Activated CD8-positive, alpha-beta T cell treated with anti-CD3 and anti-CD28 coated beads for 36 hours (primary cell): ENCODE results near the gene CSRNP3. TPM values are rescaled to one million over a fixed set of nuclear protein-coding genes. Genes with fewer than 3 reads are reported as not detected.

Experiments used
- ATAC-seq: fragments of 200-7000 bp; cut with Tn5 transposase; one replicate; pipeline ENCODE4 v1.10.0; 2021; ENCODE audit warnings: mild to moderate bottlenecking, moderate library complexity
- CTCF ChIA-PET: fragments of 350-600 bp; sonication (Branson Sonifier 250); formaldehyde crosslinking; loops from one replicate; lab custom pipeline; 2021; ENCODE audit warnings: antibody characterized with exemption; lab: Charles Lee
- POLR2A ChIA-PET: fragments of 350-600 bp; sonication (Branson Sonifier 250); formaldehyde crosslinking; loops from one replicate; lab custom pipeline; 2021; ENCODE audit warnings: antibody characterized with exemption; lab: Charles Lee
- DNase-seq: peaks from one replicate; pipeline ENCODE4 v3.0.0-alpha.2; 2020
- H3K27ac Mint-ChIP-seq: one replicate; pipeline ENCODE4 v1.8.0; 2021; ENCODE audit warnings: mild to moderate bottlenecking, mixed read lengths
- H3K27me3 Mint-ChIP-seq: one replicate; pipeline ENCODE4 v1.8.0; 2021; ENCODE audit warnings: mixed read lengths
- H3K36me3 Mint-ChIP-seq: one replicate; pipeline ENCODE4 v1.8.0; 2021; ENCODE audit warnings: low read depth, mixed read lengths
- H3K4me1 Mint-ChIP-seq: one replicate; pipeline ENCODE4 v1.8.0; 2021; ENCODE audit warnings: low read depth, mixed read lengths
- H3K4me3 Mint-ChIP-seq: one replicate; pipeline ENCODE4 v1.8.0; 2021; ENCODE audit warnings: mild to moderate bottlenecking, moderate library complexity, mixed read lengths
- H3K9me3 Mint-ChIP-seq: one replicate; pipeline ENCODE4 v1.8.0; 2021; ENCODE audit warnings: mixed read lengths
- CTCF ChIP-seq: fragments of 200-600 bp; IDR thresholded peaks from one replicate; pipeline ENCODE4 v1.8.0; 2022; ENCODE audit warnings: antibody characterized with exemption, mild to moderate bottlenecking
- intact Hi-C: fragments of 100-400 bp; cut with micrococcal nuclease; formaldehyde crosslinking; loops from one replicate; pipeline ENCODE4 v1.10.0; 2022
- total RNA-seq, 2 experiments: library from RNA; stranded (reverse); gene quantifications; one replicate each; pipeline ENCODE4 v1.2.3, GENCODE V29; 2021

Gene CSRNP3
- total RNA-seq, 2 experiments from 2014 or later: not detected

GRCh38 chr2:165428926-165429325 is 40.6 kb upstream of the CSRNP3 start:
- no peak for TF ChIP-seq CTCF
- no peaks in the 10 kb centered on the region for H3K9me3 Mint-ChIP-seq
- no peak overlapping the region for H3K27ac Mint-ChIP-seq
- ChIA-PET POLR2A (no interaction called here), CTCF (no interaction called here)
- H3K36me3 Mint-ChIP-seq: no peaks in the 10 kb centered on the region
- intact Hi-C loops: no loop called here
- ATAC-seq: no peak
- H3K4me1 Mint-ChIP-seq: no peaks in the 10 kb centered on the region
- H3K27me3 Mint-ChIP-seq: no peaks in the 10 kb centered on the region
- DNase-seq: no peak
- H3K4me3 Mint-ChIP-seq: no peak overlapping the region

GRCh38 chr2:165431014-165431413 is 38.5 kb upstream of the CSRNP3 start:
- no peak for TF ChIP-seq CTCF
- Mint-ChIP-seq H3K9me3 (no peaks in the 10 kb centered on the region), H3K27me3 (no peaks in the 10 kb centered on the region), H3K27ac (no peak overlapping the region), H3K36me3 (no peaks in the 10 kb centered on the region), H3K4me1 (no peaks in the 10 kb centered on the region), H3K4me3 (no peak overlapping the region)
- ATAC-seq (no peak), DNase-seq (no peak)
- ChIA-PET POLR2A (no interaction called here), CTCF (no interaction called here)
- intact Hi-C loops: no loop called here

DNA sequence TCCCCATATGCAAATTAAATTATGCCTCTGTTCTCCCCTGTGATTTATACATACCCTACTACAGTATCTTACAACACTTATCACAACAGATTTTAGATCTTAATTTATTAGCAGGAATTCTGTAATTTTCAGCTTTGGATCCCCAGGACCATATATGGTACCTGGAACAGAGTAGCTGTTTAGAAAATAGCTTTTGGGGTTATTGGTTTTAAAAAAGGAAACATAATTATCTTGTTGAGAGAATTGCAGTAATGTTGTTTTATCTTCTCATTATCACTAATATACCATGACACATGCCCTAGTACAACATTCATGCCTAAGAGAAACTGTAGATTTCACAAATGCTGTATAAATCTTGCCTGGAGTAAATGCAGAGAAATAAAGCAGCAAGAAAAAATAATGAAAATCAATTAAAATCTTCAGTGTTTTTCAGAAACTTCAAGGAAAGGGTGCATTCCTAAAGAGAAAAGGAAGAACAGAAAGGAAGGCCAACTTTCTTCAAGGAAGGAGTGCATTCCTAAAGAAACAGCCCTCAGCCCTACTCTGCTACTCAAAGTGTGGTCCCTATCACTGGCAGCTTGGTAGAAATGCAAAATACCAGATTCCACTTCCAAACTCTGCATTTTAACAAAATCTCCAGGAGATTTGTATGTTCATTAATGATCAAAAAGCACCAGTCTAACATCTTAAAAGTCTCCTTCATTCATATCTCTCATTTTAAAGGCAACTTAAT is 37.1 kb upstream of the CSRNP3 start:
- ChIA-PET POLR2A (no interaction called here), CTCF (no interaction called here)
- Mint-ChIP-seq H3K4me3 (no peak overlapping the region), H3K9me3 (no peaks in the 10 kb centered on the region), H3K27me3 (no peaks in the 10 kb centered on the region), H3K27ac (no peak overlapping the region), H3K36me3 (no peaks in the 10 kb centered on the region), H3K4me1 (no peaks in the 10 kb centered on the region)
- intact Hi-C loops: no loop called here
- ATAC-seq (no peak), DNase-seq (no peak)
- TF ChIP-seq CTCF: no peak

DNA sequence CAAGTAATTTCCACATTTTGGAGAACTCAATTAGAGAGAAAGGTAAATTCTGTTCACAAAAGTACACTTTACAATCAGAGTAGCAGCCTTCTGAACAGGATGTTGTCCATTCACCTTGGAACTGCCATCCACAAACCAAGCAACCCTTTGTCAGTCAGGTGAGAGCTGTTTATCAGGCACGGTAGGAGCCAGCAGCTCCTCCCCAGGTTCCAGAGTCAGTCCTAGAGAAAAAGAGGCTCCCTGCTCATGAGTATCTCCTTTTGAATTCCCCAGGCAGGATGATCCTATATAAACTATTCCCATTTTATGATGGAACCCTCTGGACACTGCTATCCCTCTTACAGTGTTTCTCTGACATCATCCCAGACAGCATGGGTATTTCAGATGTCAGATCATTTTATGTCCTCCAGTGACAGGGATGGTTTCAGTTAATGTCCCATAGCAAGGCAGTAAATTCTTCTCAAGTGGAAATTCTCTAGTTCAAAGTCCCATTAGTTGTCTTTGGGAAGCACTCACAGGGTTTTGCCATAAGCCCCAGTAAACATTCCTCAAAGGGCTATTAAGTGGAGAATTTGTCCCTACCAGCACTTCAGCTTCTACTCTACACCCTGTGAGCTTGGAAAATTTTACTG is 34.5 kb upstream of the CSRNP3 start:
- no peak overlapping the region for H3K27ac Mint-ChIP-seq
- intact Hi-C loops: no loop called here
- POLR2A ChIA-PET: no interaction called here
- TF ChIP-seq CTCF: no peak
- H3K4me1 Mint-ChIP-seq: no peaks in the 10 kb centered on the region
- CTCF ChIA-PET: no interaction called here
- H3K27me3 Mint-ChIP-seq: no peaks in the 10 kb centered on the region
- no peak for ATAC-seq
- no peak overlapping the region for H3K4me3 Mint-ChIP-seq
- H3K36me3 Mint-ChIP-seq: no peaks in the 10 kb centered on the region
- H3K9me3 Mint-ChIP-seq: no peaks in the 10 kb centered on the region
- no peak for DNase-seq

DNA sequence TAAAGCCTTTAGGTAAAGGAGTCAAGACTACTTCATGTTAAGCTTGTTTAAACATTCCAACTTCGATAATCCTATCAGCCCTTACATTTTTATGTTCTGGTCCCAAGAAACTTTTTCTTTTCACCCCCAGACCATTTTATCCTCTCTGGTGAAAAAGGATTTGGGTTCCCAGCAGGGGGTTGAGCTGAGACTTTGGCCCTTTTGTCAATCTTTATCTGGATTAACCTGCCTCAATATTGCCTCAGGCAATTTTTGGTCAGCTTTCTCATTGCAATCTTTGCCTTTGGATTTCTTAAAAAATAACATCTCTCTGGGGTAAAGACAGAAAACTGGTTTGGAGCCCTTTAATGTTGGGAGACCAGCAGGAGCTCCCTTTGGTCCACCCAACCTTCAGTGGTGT is 33.9 kb upstream of the CSRNP3 start:
- Mint-ChIP-seq H3K4me3 (no peak overlapping the region), H3K4me1 (no peaks in the 10 kb centered on the region), H3K9me3 (no peaks in the 10 kb centered on the region), H3K27ac (no peak overlapping the region), H3K27me3 (no peaks in the 10 kb centered on the region), H3K36me3 (no peaks in the 10 kb centered on the region)
- DNase-seq (no peak), ATAC-seq (no peak)
- TF ChIP-seq CTCF: no peak
- intact Hi-C loops: no loop called here
- CTCF ChIA-PET: no interaction called here
- POLR2A ChIA-PET: no interaction called here
